K562 (cell line): ENCODE measurements around the gene ZNF772. TPM values are rescaled to one million over a fixed set of nuclear protein-coding genes. Genes with fewer than 3 reads are reported as not detected.

Experiments used
- ARID2 ChIP-seq: fragments of 450-650 bp; IDR thresholded peaks from 2 replicates; pipeline ENCODE4 v1.6.1; 2017; ENCODE audit warnings: antibody characterized with exemption, mild to moderate bottlenecking
- BCOR ChIP-seq: fragments of 450-650 bp; IDR thresholded peaks from 2 replicates; pipeline ENCODE4 v1.6.1; 2016
- CREBBP ChIP-seq: IDR thresholded peaks from one replicate; pipeline ENCODE4 v1.6.1; 2012; ENCODE audit warnings: low read depth, mild to moderate bottlenecking, control low read depth, inconsistent platforms, low read length
- CXXC5 ChIP-seq: fragments of 250-450 bp; sonication (Bioruptor Pico); IDR thresholded peaks from 2 replicates; pipeline ENCODE4 v1.8.0; 2022; ENCODE audit warnings: inconsistent platforms, mild to moderate bottlenecking, moderate library complexity
- E2F3 ChIP-seq: fragments of 250-450 bp; sonication (Bioruptor Pico); IDR thresholded peaks from 2 replicates; pipeline ENCODE4 v1.4.0; 2020; ENCODE audit warnings: mild to moderate bottlenecking
- E2F6 ChIP-seq, 2 experiments: IDR thresholded peaks; 2 replicates each; pipeline ENCODE4 v1.6.1; 2011; ENCODE audit warnings: borderline replicate concordance in 1 of 2, control low read depth in 1 of 2, low read depth in 1 of 2, low read length in 1 of 2, mild to moderate bottlenecking in 1 of 2, mixed read lengths in 1 of 2, moderate library complexity in 1 of 2; ENCODE audit not compliant: insufficient read depth in 1 of 2, insufficient read length in 1 of 2, poor library complexity in 1 of 2, severe bottlenecking in 1 of 2; ENCODE audit errors: extremely low read depth in 1 of 2
- HCFC1 ChIP-seq: IDR thresholded peaks from 2 replicates; pipeline ENCODE4 v1.6.1; 2012; ENCODE audit warnings: low read depth, low read length, improper control_type of control experiment
- JUND ChIP-seq, 2 experiments: IDR thresholded peaks; 2 replicates in 1 of 2; 3 replicates in 1 of 2; pipeline ENCODE4 v1.6.1; 2011; ENCODE audit warnings: borderline replicate concordance in 2 of 2, low read depth in 2 of 2, low read length in 2 of 2, improper control_type of control experiment in 1 of 2, missing biosample characterization in 1 of 2, missing genetic modification characterization in 1 of 2, missing genetic modification reagents in 1 of 2
- KAT8 ChIP-seq: fragments of 450-650 bp; IDR thresholded peaks from 2 replicates; pipeline ENCODE4 v1.6.1; 2016; ENCODE audit warnings: low read depth, mild to moderate bottlenecking
- LEF1 ChIP-seq: fragments of 450-650 bp; IDR thresholded peaks from 2 replicates; pipeline ENCODE4 v1.6.1; 2016; ENCODE audit warnings: mild to moderate bottlenecking
- NFXL1 ChIP-seq: fragments of 450-650 bp; formaldehyde crosslinking; IDR thresholded peaks from 2 replicates; pipeline ENCODE4 v1.4.0; 2021; ENCODE audit warnings: mild to moderate bottlenecking
- PHB2 ChIP-seq: fragments of 450-650 bp; IDR thresholded peaks from 2 replicates; pipeline ENCODE4 v1.6.1; 2017; ENCODE audit warnings: low read depth
- PHTF2 ChIP-seq: fragments of 250-450 bp; sonication (Bioruptor Pico); IDR thresholded peaks from 2 replicates; pipeline ENCODE4 v1.5.0; 2021; ENCODE audit warnings: mild to moderate bottlenecking
- POLR2H ChIP-seq: IDR thresholded peaks from 2 replicates; pipeline ENCODE4 v1.6.1; 2016; ENCODE audit warnings: missing genetic modification characterization, low read depth, mild to moderate bottlenecking, control low read depth, missing compliant biosample characterization, moderate library complexity
- SRSF7 ChIP-seq: fragments of 200-400 bp; formaldehyde crosslinking; optimal IDR thresholded peaks from 2 replicates; pipeline ENCODE3; 2017; ENCODE audit warnings: mild to moderate bottlenecking, low read depth, low read length
- ZNF589 ChIP-seq: fragments of 200-800 bp; sonication (Bioruptor generic); IDR thresholded peaks from 2 replicates; pipeline ENCODE4 v1.6.1; 2016; ENCODE audit warnings: low read depth, missing genetic modification characterization, missing compliant biosample characterization
- ZSCAN29 ChIP-seq: fragments of 450-650 bp; IDR thresholded peaks from 2 replicates; pipeline ENCODE4 v1.6.1; 2017
- polyA plus RNA-seq, 8 experiments: library from polyadenylated mRNA; depleted of rRNA in 4 of 8; stranded (reverse) in 5 of 8; unstranded in 3 of 8; fragments of >200 nt; fragmentation: Nextera tagmentation in 2 of 8; fragmentation: Illumina TruSeq in 1 of 8; extraction: Ambion mirVana in 2 of 8; extraction: Trizol in 1 of 8; gene quantifications; 2 replicates each; pipeline versions ENCODE4 v1.2.1 to v1.2.3, GENCODE V29; 2011 to 2014; ENCODE audit warnings: inconsistent platforms in 1 of 8, missing spikeins in 1 of 8
- total RNA-seq, 7 experiments: library from RNA; depleted of rRNA in 6 of 7; stranded (reverse); fragments of >200 nt in 6 of 7; fragmentation: Illumina TruSeq in 2 of 7; extraction: Trizol in 2 of 7; gene quantifications; 2 replicates each; pipeline versions ENCODE4 v1.2.1 to v1.2.3, GENCODE V29; 2011 to 2021; ENCODE audit warnings: low replicate concordance in 1 of 7
- TF ChIP-seq, protein P1 (sequence below), 3 experiments: fragments of 200-800 bp in 1 of 3; sonication (Bioruptor generic) in 1 of 3; sonication (generic) in 1 of 3; formaldehyde crosslinking in 1 of 3; IDR thresholded peaks; 2 replicates each; pipeline versions ENCODE4 v1.6.1 to v1.8.0; 2016 to 2022; ENCODE audit warnings: mild to moderate bottlenecking in 2 of 3, missing compliant biosample characterization in 2 of 3, missing genetic modification characterization in 2 of 3, missing genetic modification reagents in 1 of 3
- TF ChIP-seq, protein P2 (sequence below): sonication (generic); formaldehyde crosslinking; IDR thresholded peaks from 2 replicates; pipeline ENCODE4 v1.5.0; 2020; ENCODE audit warnings: missing genetic modification reagents

Gene ZNF772
- total and polyA plus RNA-seq, 9 of the 15 experiments (the other 6 are each of a cell fraction or from before 2014, with no cell fraction given): 0.13 to 1.9 (median 1.1) TPM

DNA sequence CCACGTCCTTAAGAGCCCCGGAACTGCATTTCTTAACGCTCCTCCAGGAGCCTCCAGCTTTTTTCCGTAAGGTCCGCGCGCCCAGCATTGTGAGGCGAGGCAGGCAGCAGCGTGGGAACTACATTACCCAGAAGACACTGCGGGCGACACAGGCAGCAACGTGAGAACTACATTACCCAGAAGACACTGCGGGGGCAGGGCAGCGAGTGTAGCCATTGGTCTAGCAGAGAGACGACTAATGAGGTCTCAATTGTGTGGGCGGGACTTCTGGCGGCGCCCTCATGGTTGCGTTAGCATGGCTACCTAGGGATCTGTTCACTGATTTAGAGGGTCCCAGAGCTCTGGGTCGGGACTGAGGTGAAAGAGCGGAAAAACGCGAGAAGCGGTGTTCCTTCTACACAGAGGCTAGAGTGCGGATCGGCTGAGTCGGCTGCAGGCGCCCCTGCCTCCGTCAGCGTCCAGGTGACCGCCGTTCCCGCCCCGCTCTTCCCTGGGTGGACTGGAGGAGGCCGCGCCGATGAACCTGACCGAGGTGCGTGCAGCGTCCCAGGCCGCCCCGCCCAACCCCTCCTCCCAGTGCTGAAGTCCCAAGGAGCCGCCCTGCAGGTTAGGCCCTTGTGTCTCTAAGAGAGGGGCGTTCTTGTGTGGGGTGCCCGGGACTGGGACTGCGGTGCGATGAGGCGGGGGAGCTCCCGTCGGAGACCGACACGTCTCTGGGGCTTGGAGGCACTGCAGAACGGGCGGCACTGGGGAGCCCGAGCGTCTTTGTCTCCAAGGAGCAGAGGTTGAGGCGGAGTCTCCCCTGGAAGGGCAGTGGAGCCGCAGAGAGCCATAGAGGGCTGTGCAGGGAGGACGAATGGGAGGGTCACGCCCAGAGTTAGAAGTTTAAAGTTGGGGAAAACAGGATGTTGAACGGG, 42.0 kb downstream of the ZNF772 start, which contains the start of gene ZNF749 (continued):
- TF ChIP-seq E2F6 (IDR thresholded peaks at IDR 0.05; ENCODE audit: borderline replicate concordance in 1 of 2, extremely low read depth in 1 of 2, insufficient read depth in 1 of 2, insufficient read length in 1 of 2, low read depth in 1 of 2, low read length in 1 of 2, poor library complexity in 1 of 2, severe bottlenecking in 1 of 2) (peak; percentile 36 to 62), POLR2H (tag) (no peak), ARID2 (no peak), KAT8 (no peak), NFXL1 (no peak), BCOR (no peak), HCFC1 (peak; percentile 99), CXXC5 (peak; percentile 79), SRSF7 (no peak), E2F3 (CRISPR knock-in tag) (no peak), ZNF589 (no peak), LEF1 (no peak), ZSCAN29 (no peak), PHB2 (no peak), PHTF2 (no peak), CREBBP (no peak), JUND (IDR thresholded peaks at IDR 0.05; ENCODE audit: borderline replicate concordance, low read depth, low read length) (peak; percentile 21; the same call in 1 of the 2 replicates), JUND (tag; IDR thresholded peaks at IDR 0.05; ENCODE audit: borderline replicate concordance, low read depth, low read length) (no peak; the same call in 2 of the 3 replicates)
- TF ChIP-seq, protein P1, sequence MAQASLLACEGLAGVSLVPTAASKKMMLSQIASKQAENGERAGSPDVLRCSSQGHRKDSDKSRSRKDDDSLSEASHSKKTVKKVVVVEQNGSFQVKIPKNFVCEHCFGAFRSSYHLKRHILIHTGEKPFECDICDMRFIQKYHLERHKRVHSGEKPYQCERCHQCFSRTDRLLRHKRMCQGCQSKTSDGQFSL (CRISPR knock-in tag; IDR thresholded peaks at IDR 0.05): no peak
- TF ChIP-seq, protein P1 (tag; IDR thresholded peaks at IDR 0.05): no peak
- TF ChIP-seq, protein P2, sequence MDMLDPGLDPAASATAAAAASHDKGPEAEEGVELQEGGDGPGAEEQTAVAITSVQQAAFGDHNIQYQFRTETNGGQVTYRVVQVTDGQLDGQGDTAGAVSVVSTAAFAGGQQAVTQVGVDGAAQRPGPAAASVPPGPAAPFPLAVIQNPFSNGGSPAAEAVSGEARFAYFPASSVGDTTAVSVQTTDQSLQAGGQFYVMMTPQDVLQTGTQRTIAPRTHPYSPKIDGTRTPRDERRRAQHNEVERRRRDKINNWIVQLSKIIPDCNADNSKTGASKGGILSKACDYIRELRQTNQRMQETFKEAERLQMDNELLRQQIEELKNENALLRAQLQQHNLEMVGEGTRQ (CRISPR knock-in tag): no peak
